HG03060 (cell line): ENCODE data around the gene GIMAP8.
"Not testable (repeated sequence)": the region's sequence is repeated elsewhere in the genome, so short reads cannot be mapped to it uniquely, and the experiment has no call there.

Source experiments
- ATAC-seq: cut with Tn5 transposase; IDR thresholded peaks from one replicate; pipeline ENCODE4 v1.9.1; 2021; ENCODE audit warnings: low read depth, moderate number of reproducible peaks; ENCODE audit not compliant: unreplicated experiment

GIMAP8 gene

GRCh38 chr7:150507947-150508602 lies 57.6 kb downstream of the GIMAP8 start:
- ATAC-seq, result no peak

GRCh38 chr7:150511048-150511447 lies 60.6 kb downstream of the GIMAP8 start:
- no peak for ATAC-seq

GRCh38 chr7:150513758-150514157 lies 63.3 kb downstream of the GIMAP8 start:
- no peak for ATAC-seq

GRCh38 chr7:150514748-150515222 lies 64.4 kb downstream of the GIMAP8 start, which contains the start of gene GIMAP7:
TSS of gene GIMAP7 (plus strand) at chr7:150514872. CDS start at chr7:150519975, 5,103 bp downstream.
- ATAC-seq, result no peak

- no peak for ATAC-seq
Measured at GRCh38 chr7:150515248-150516147, 65.1 kb downstream of the GIMAP8 start.

GRCh38 chr7:150516956-150517745 lies 66.7 kb downstream of the GIMAP8 start:
- ATAC-seq, result no peak

GRCh38 chr7:150519310-150519709 lies 68.9 kb downstream of the GIMAP8 start:
- ATAC-seq, result no peak

- no peak for ATAC-seq
Measured at GRCh38 chr7:150520145-150520544, 69.7 kb downstream of the GIMAP8 start.

- ATAC-seq, result not testable (repeated sequence)
Measured at GRCh38 chr7:150522931-150523330, 72.5 kb downstream of the GIMAP8 start.

- ATAC-seq, result no peak
Measured at GRCh38 chr7:150524018-150524417, 73.6 kb downstream of the GIMAP8 start.
